Left ventricle myocardium superior (tissue), 1 donor: ENCODE measurements around the gene PCBP3. TPM values are rescaled to one million over a fixed set of nuclear protein-coding genes. Genes with fewer than 3 reads are reported as not detected.
"Not testable (repeated sequence)": the region's sequence is repeated elsewhere in the genome, so short reads cannot be mapped to it uniquely, and the experiment has no call there.

Source experiments
- ATAC-seq: fragments of 200-7000 bp; cut with Tn5 transposase; one replicate; pipeline ENCODE4 v1.9.1; 2020; ENCODE audit warnings: mild to moderate bottlenecking, moderate library complexity
- DNase-seq: peaks from one replicate; pipeline ENCODE4 v3.0.0-alpha.2; 2020
- intact Hi-C: fragments of 100-400 bp; cut with micrococcal nuclease; formaldehyde crosslinking; loops from one replicate; pipeline ENCODE4 v1.11.0; 2022
- total RNA-seq: library from RNA; stranded (reverse); fragmentation: NEBNext Ultra II Directional; extraction: Animal tissue kit (Norgen Biotek cat#: 25700); gene quantifications from one replicate; pipeline ENCODE4 v1.2.1, GENCODE V29; 2021
- donor health status: DM: no; HTN: yes; CAD: no; lungs with severe emphysema.

Gene PCBP3
- total RNA-seq, 1 donor from 2014 or later = 2.7 TPM

DNA sequence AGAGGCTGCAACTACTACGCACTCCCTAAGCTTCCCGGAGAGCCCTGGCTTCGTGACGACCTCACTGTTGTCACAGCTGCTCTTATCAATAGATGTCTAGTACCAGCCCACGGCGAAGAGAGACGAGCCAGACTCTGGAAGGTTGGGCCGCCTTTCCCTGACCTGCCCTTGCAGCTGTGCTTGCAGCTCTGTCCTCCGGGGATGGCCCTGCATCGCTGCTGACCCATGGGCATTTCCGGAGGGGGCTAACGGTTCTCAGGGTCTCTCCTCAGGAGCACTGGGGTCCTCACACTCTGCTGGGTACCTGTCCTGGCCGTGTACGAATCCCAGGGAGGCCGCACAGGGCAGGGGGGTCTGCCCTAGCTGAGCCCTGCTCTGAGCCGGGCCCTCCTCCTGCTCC lies 244.3 kb downstream of the PCBP3 start:
- DNase-seq (peak; percentile 72), ATAC-seq (peak; percentile 79)
- intact Hi-C loops = no loop called here

DNA sequence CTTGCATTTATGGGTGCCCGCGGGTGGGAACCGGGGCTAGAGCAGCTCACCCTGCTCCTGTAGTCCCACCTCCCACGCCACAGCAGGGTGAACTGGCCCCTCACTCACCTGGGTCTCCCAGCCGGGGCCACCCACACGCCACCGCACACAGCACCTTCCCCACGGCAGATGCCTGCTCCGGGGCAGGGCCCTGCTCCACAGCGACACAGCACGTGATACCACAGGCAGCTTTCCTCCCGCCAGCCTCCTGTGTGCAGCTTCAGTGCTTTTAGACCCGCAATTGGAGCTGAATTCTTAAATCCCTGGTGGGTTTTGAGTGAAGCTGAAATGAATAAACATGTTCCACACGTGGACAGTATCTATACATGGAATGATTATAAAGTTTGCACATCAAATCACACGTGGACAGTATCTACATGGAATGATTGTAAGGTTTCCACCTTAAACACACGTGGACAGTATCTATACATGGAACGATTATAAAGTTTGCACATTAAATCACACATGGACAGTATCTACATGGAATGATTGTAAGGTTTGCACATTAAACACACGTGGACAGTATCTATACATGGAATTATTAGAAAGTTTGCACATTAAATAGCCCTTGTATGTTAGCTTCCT lies 245.0 kb downstream of the PCBP3 start:
- intact Hi-C loops = no loop called here
- ATAC-seq (no peak), DNase-seq (peak; percentile 22)

GRCh38 chr21:45889256-45889655 lies 245.7 kb downstream of the PCBP3 start:
- intact Hi-C loops = no loop called here
- ATAC-seq = no peak
- peak; percentile 33 for DNase-seq

GRCh38 chr21:45889961-45890360 lies 246.4 kb downstream of the PCBP3 start:
- intact Hi-C loops = no loop called here
- ATAC-seq (peak; percentile 49), DNase-seq (peak; percentile 54)

GRCh38 chr21:45891388-45892155 lies 248.0 kb downstream of the PCBP3 start:
- DNase-seq (peak; percentile 20), ATAC-seq (no peak)
- intact Hi-C loops = no loop called here

GRCh38 chr21:45892156-45892915 lies 248.8 kb downstream of the PCBP3 start:
- peak; percentile 49 for DNase-seq
- intact Hi-C loops = no loop called here
- ATAC-seq = no peak

- DNase-seq (peak; percentile 21), ATAC-seq (no peak)
- intact Hi-C loops = no loop called here
These were observed 249.6 kb downstream of the PCBP3 start for GRCh38 chr21:45892916-45893739.

- DNase-seq (peak; percentile 33), ATAC-seq (peak; percentile 27)
- intact Hi-C loops = no loop called here
These were observed 250.4 kb downstream of the PCBP3 start for GRCh38 chr21:45893740-45894449.

- intact Hi-C loops = no loop called here
- peak; percentile 81 for DNase-seq
- peak; percentile 81 for ATAC-seq
These were observed 250.9 kb downstream of the PCBP3 start for GRCh38 chr21:45894450-45894825.

DNA sequence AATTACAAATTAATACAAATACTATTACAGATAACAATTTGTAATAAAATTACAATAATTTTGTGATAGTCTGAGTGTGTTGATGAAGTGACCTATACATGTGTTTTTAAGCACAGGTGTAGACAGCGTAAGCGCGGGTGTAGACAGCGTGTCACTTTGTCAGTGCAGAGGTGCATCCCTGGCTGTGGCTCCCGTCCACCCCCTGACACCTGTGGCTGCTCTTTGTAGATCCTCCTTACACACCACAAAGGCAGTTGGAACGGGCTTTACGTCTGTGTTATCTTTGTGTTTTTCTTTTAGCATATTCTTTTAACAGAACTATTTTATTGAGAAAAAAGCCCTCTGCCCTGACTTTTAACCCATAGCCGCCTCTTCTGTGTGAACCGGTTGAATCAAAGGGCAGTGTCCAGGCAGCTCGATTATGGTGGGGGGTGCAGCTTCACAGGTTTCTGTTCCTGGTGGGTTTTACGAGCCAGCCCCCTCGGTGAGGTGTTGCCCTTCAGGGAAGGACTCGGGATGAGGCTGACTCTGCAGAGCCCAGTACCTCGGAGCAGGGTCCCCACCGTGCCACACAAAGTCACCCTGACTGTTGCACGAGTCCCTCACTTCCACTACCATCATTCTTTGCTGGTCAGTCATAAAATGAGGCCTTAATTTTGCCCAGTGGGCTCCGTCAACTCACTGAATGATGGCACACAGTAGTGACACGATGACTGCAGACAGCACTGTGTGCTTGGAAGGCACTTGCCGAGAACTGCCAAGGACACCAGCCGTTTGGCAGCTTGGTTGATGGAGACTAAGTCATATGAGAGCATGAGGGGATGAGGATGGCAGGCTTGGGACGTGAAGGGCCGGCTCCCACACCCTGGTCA lies 251.6 kb downstream of the PCBP3 start:
- no peak for DNase-seq
- intact Hi-C loops = no loop called here
- no peak for ATAC-seq

- ATAC-seq = no peak
- intact Hi-C loops = no loop called here
- peak; percentile 15 for DNase-seq
These were observed 252.3 kb downstream of the PCBP3 start for GRCh38 chr21:45895778-45896370.

GRCh38 chr21:45896431-45896830 lies 252.9 kb downstream of the PCBP3 start:
- intact Hi-C loops, ATAC-seq: not testable (repeated sequence)
- DNase-seq = peak; percentile 22

DNA sequence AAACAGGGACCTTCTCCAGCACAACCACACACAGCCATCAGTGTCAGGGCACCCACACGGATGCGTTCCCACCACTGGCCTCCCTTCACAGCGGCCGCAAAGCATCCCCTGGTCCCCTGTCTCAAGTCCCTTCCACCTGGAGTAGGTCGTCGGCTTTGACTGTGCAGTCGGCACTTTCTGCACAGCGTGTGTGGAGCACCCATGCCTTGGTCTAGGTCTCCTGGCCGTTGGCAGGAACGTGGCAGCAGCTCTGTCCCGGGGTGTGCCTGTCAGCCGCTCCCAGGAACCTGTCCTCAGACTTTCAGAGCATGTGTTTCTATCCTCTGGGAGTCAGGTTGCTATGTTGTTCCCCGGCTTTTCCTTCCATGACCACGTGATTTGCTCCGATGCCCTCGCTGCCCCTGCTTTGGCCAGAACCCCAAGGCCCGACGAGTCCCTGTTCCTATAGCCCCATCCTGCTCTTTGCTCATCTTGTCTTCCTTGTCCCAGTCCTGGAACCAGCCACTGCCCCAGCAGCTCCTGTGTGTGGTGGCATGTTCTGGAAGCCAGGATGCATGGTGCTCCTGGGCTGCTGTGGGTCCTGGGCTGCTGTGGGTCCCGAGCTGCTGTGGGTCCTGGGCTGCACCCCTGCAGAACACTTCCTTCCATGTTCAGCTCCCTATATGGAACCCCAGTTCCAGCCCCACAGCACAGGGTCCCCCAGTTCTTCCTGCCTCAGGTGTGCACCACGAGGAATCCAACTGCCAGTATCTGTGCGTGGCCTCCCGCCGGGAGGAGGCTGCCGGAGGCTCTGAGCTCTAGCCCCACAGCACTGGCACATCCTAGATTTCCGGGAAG lies 253.9 kb downstream of the PCBP3 start:
- intact Hi-C loops = no loop called here
- no peak for ATAC-seq

DNA sequence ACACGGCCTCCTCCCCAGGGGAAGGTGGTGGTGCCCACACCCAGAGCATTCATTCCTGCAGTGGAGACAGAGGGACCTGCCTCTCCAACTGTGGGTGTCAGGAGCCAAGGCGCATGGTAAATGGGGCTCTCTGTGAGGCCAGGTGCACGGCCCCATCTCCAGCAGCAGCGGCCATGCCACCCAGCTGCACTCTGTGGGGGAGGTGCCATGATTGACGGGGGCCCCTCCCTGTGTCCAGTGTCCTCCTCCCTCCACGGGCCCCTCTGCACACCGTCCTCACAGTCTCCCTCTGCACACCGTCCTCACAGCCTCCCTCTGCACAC lies 254.5 kb downstream of the PCBP3 start:
- DNase-seq = peak; percentile 9

More for the DNA sequence above, 253.9 kb downstream of the PCBP3 start:
- DNase-seq = peak; percentile 22

GRCh38 chr21:45898781-45899180 lies 255.3 kb downstream of the PCBP3 start:
- intact Hi-C loops = no loop called here
- DNase-seq = peak; percentile 13
- ATAC-seq = no peak

More for the DNA sequence above, 254.5 kb downstream of the PCBP3 start:
- ATAC-seq = no peak
- intact Hi-C loops = no loop called here

GRCh38 chr21:45899317-45900033 lies 255.9 kb downstream of the PCBP3 start:
- ATAC-seq = no peak
- DNase-seq = peak; percentile 13
- intact Hi-C loops = no loop called here
